Stomach (tissue), 4 donors: ENCODE data around the gene FIZ1.

Source experiments
- CTCF ChIP-seq, 7 experiments: fragments of 450-650 bp in 4 of 7; fragments of 200-600 bp in 3 of 7; sonication (generic) in 3 of 7; IDR thresholded peaks; one replicate each; pipeline ENCODE4 v1.5.1; 2016 to 2019; ENCODE audit warnings: antibody characterized with exemption in 7 of 7, control low read depth in 2 of 7, mild to moderate bottlenecking in 1 of 7
- EP300 ChIP-seq: sonication (generic); formaldehyde crosslinking; IDR thresholded peaks from one replicate; pipeline ENCODE4 v1.6.1; 2017; ENCODE audit warnings: antibody characterized with exemption
- POLR2A ChIP-seq, 4 donors: fragments of 450-650 bp; IDR thresholded peaks; one replicate each; pipeline ENCODE4 v1.6.1; 2016; ENCODE audit warnings: antibody characterized with exemption in 4 of 4, control low read depth in 2 of 4, mild to moderate bottlenecking in 1 of 4, moderate library complexity in 1 of 4
- POLR2AphosphoS5 ChIP-seq, 3 donors: sonication (generic); formaldehyde crosslinking; IDR thresholded peaks; one replicate each; pipeline ENCODE4 v1.6.1; 2016; ENCODE audit warnings: antibody characterized with exemption in 3 of 3

GRCh38 chr19:55641426-55642152 is 42.3 kb upstream of the FIZ1 start:
- TF ChIP-seq CTCF (IDR thresholded peaks at IDR 0.05): no peak
- no peak for TF ChIP-seq POLR2A (IDR thresholded peaks at IDR 0.05)
- no peak for TF ChIP-seq EP300
- TF ChIP-seq POLR2AphosphoS5 (IDR thresholded peaks at IDR 0.05): no peak
